Neural cell (in vitro differentiated cells): Measurements from ENCODE around the gene RFC2. TPM values are rescaled to one million over a fixed set of nuclear protein-coding genes. Genes with fewer than 3 reads are reported as not detected.
A peak's percentile ranks its signal among the peaks of the same experiment; 100 is the strongest.
"Not testable (repeated sequence)": the region's sequence is repeated elsewhere in the genome, so short reads cannot be mapped to it uniquely, and the experiment has no call there.

ENCODE experiments used
- H2AFZ ChIP-seq: fragments of 200-600, 300-800 bp; sonication (generic), shearing (Covaris generic); 2 replicates; pipeline ENCODE4 v1.6.0; 2014; ENCODE audit warnings: low read depth, mild to moderate bottlenecking, antibody characterized with exemption, low read length, moderate library complexity
- H3F3A ChIP-seq: fragments of 200-600 bp; shearing (Covaris generic); 2 replicates; pipeline ENCODE4 v1.6.1; 2016; ENCODE audit warnings: mild to moderate bottlenecking, moderate library complexity, mixed read lengths, antibody characterized with exemption, low read length; ENCODE audit not compliant: insufficient read depth, poor library complexity, severe bottlenecking
- H3K27ac ChIP-seq: fragments of 200-600, 300-800 bp; sonication (generic), shearing (Covaris generic); 2 replicates; pipeline ENCODE4 v1.5.1; 2014; ENCODE audit warnings: mild to moderate bottlenecking, low read length, moderate library complexity
- H3K27me3 ChIP-seq: fragments of 300-800, 200-600 bp; sonication (generic), shearing (Covaris generic); 2 replicates; pipeline ENCODE4 v1.6.0; 2014; ENCODE audit warnings: mild to moderate bottlenecking, low read depth, low read length, moderate library complexity; ENCODE audit not compliant: insufficient read depth
- H3K36me3 ChIP-seq: fragments of 300-800, 200-600 bp; sonication (generic), shearing (Covaris generic); 2 replicates; pipeline ENCODE4 v1.5.1; 2014; ENCODE audit warnings: mild to moderate bottlenecking, antibody characterized with exemption, low read length, moderate library complexity; ENCODE audit not compliant: insufficient read depth
- H3K4me2 ChIP-seq: fragments of 300-800, 200-600 bp; sonication (generic), shearing (Covaris generic); 2 replicates; pipeline ENCODE4 v1.6.0; 2014; ENCODE audit warnings: mild to moderate bottlenecking, low read length
- H3K4me3 ChIP-seq: fragments of 300-800, 200-600 bp; sonication (generic), shearing (Covaris generic); 2 replicates; pipeline ENCODE4 v1.5.1; 2014; ENCODE audit warnings: mild to moderate bottlenecking, low read length, moderate library complexity
- H3K79me2 ChIP-seq: fragments of 200-600 bp; shearing (Covaris generic); replicated peaks from 2 replicates; pipeline ENCODE4 v1.6.0; 2014; ENCODE audit warnings: mild to moderate bottlenecking, low read length, moderate library complexity; ENCODE audit not compliant: insufficient read depth
- H3K9ac ChIP-seq: fragments of 300-800, 200-600 bp; sonication (generic), shearing (Covaris generic); 2 replicates; pipeline ENCODE4 v1.6.1; 2016; ENCODE audit warnings: mild to moderate bottlenecking, low read length, mixed read lengths
- H3K9me2 ChIP-seq: fragments of 200-600 bp; shearing (Covaris generic); 2 replicates; pipeline ENCODE4 v1.6.1; 2016; ENCODE audit warnings: mild to moderate bottlenecking, low read length, mixed read lengths; ENCODE audit not compliant: insufficient read depth
- H3K9me3 ChIP-seq: fragments of 200-600, 300-800 bp; sonication (generic), shearing (Covaris generic); 2 replicates; pipeline ENCODE4 v1.6.1; 2016; ENCODE audit warnings: mild to moderate bottlenecking, mixed run types, low read length, moderate library complexity, mixed read lengths
- H4K20me1 ChIP-seq: fragments of 200-600 bp; shearing (Covaris generic); 2 replicates; pipeline ENCODE4 v1.6.1; 2016; ENCODE audit warnings: mild to moderate bottlenecking, mixed run types; ENCODE audit not compliant: insufficient read depth
- CTCF ChIP-seq: fragments of 450-650 bp; IDR thresholded peaks from 2 replicates; pipeline ENCODE4 v1.5.1; 2014; ENCODE audit warnings: antibody characterized with exemption, mild to moderate bottlenecking, moderate library complexity; ENCODE audit not compliant: poor library complexity, severe bottlenecking
- EP300 ChIP-seq: fragments of 450-650 bp; conservative IDR thresholded peaks from 2 replicates; pipeline ENCODE4 v1.6.1; 2014; ENCODE audit warnings: antibody characterized with exemption, mild to moderate bottlenecking, moderate library complexity; ENCODE audit not compliant: poor library complexity, severe bottlenecking
- EZH2 ChIP-seq: fragments of 200-600, 300-800 bp; shearing (Covaris generic), sonication (generic); IDR thresholded peaks from 2 replicates; pipeline ENCODE4 v1.6.1; 2014; ENCODE audit warnings: antibody characterized with exemption, low read length, borderline replicate concordance, mild to moderate bottlenecking; ENCODE audit not compliant: insufficient read depth, poor library complexity, severe bottlenecking
- MXI1 ChIP-seq: fragments of 450-650 bp; conservative IDR thresholded peaks from 2 replicates; pipeline ENCODE4 v1.6.1; 2014; ENCODE audit warnings: antibody characterized with exemption, mild to moderate bottlenecking; ENCODE audit not compliant: poor library complexity, severe bottlenecking
- POLR2AphosphoS5 ChIP-seq: IDR thresholded peaks from 2 replicates; pipeline ENCODE4 v1.6.1; 2012
- RAD21 ChIP-seq: fragments of 450-650 bp; conservative IDR thresholded peaks from 2 replicates; pipeline ENCODE4 v1.6.1; 2014; ENCODE audit warnings: antibody characterized with exemption, mild to moderate bottlenecking, moderate library complexity
- SMC3 ChIP-seq: fragments of 450-650 bp; conservative IDR thresholded peaks from 2 replicates; pipeline ENCODE4 v1.6.1; 2014; ENCODE audit warnings: antibody characterized with exemption, mild to moderate bottlenecking, moderate library complexity; ENCODE audit not compliant: poor library complexity
- TAF1 ChIP-seq: IDR thresholded peaks from 2 replicates; pipeline ENCODE4 v1.6.1; 2012; ENCODE audit warnings: low read depth
- polyA plus RNA-seq: library from polyadenylated mRNA; depleted of rRNA; stranded (reverse); fragments of >200 nt; gene quantifications from 2 replicates; pipeline ENCODE4 v1.2.3, GENCODE V29; 2014
- TF ChIP-seq, protein P1 (sequence below): IDR thresholded peaks from 2 replicates; pipeline ENCODE4 v1.6.1; 2012; ENCODE audit warnings: borderline replicate concordance

Gene RFC2
- polyA plus RNA-seq, 1 donor from 2014 or later, result 20.9 TPM

DNA sequence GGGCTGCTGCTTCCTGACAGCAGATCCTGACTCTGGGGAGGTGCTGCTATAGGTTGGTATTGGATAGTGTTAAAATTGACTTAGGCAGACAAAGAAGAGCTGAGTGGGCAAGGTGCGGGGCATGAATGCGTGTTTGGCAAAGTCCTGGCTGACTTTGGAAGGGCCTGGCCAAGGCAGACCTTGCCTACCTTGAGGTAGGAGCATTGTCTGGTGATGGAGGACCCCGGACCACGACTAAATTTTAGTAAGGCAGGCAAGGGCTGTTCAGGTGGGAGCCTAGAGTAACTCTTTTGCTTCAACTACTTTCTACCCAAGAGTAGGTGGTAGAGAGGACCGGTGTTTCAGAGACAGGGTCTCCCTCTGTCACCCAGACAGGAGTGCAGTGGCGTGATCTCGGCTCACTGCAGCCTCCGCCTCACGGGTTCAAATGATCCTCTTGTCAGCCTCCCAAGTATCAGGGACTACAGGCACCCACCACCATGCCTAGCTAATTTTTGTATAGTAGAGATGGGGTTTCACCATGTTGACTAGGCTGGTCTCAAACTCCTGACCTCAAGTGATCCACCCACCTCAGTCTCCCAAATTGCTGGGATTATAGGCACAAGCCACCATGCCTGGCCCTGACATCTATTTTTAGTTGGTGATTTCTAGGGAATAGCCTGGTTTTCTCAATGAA is 56.6 kb downstream of the RFC2 start:
- no peaks in the 10 kb centered on the region for H4K20me1 ChIP-seq
- no peak overlapping the region for H2AFZ ChIP-seq
- no peak overlapping the region for H3K9ac ChIP-seq
- H3K4me2 ChIP-seq, result no peak overlapping the region
- peaks cover 6% of the 10 kb centered on the region for H3K36me3 ChIP-seq
- TF ChIP-seq EP300 (no peak), POLR2AphosphoS5 (peak; percentile 6), CTCF (no peak), MXI1 (no peak)
- H3K4me3 ChIP-seq, result no peak overlapping the region
- H3K27me3 ChIP-seq, result no peaks in the 10 kb centered on the region
- no peak overlapping the region for H3K27ac ChIP-seq
- H3K79me2 ChIP-seq, result no peaks in the 10 kb centered on the region
- H3F3A ChIP-seq, result no peaks in the 10 kb centered on the region
- no peaks in the 10 kb centered on the region for H3K9me3 ChIP-seq
- no peaks in the 10 kb centered on the region for H3K9me2 ChIP-seq

DNA sequence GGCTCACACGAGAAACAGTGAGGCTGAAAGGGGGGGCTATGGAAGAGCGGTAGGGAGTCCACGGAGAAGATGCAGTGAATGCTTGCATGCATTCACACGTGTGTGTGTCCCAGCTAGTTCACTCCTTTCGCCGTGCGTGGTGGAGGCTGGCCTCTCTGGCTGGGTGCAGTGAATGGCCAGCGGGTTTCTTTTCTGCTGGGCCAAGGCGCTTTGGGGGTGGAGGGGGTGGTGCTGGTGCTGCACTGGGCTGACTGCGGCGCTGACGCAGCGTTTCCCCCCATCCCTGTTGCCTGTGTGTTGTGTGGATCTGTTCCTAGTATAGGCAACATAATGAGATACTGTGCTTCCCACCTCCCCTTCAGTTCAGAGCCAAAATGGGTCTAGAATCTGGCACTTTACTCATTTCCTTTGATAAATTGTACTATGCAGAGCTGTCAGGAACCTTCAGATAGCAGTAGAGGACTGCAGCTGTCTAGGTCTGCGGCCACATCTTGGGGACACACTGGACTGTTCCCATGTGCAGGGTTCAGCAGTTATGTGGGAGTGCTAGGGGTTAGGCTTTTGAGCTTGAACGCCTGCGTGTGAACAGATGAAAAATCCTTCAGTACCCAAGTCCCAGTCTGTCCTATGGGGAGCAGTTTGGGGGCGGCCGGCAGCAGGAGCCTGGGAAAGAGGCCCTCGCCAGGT is 58.1 kb downstream of the RFC2 start:
- H3K4me3 ChIP-seq, H4K20me1 ChIP-seq, H3K9me3 ChIP-seq, H3F3A ChIP-seq, H3K9ac ChIP-seq, H3K79me2 ChIP-seq, H3K27ac ChIP-seq, H3K4me2 ChIP-seq, H3K27me3 ChIP-seq, H3K36me3 ChIP-seq, H2AFZ ChIP-seq, H3K9me2 ChIP-seq: not testable (repeated sequence)

- H3K27me3 ChIP-seq, H3K27ac ChIP-seq, H3K36me3 ChIP-seq, H3K9me2 ChIP-seq, H2AFZ ChIP-seq, H3K4me2 ChIP-seq, H4K20me1 ChIP-seq, H3K4me3 ChIP-seq, H3K9ac ChIP-seq, H3K79me2 ChIP-seq, H3K9me3 ChIP-seq, H3F3A ChIP-seq: not testable (repeated sequence)
Observed at GRCh38 chr7:74195139-74195860, 58.9 kb downstream of the RFC2 start.

DNA sequence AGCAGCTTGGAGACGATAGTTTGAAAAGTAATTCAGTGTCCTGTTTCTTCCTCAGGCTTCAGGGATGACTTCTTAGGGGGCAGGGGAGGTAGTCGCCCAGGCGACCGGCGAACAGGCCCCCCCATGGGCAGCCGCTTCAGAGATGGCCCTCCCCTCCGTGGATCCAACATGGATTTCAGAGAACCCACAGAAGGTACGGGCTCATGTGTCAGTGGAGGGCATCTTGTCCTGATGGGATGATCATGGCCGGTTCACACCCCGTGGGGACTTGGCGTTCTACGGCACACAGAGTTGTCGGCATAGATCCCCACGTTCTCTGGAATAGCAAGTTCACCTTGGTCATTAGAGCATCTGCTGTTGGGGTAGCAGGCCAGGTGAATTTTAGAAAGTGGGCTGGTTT is 59.5 kb downstream of the RFC2 start:
- no peaks in the 10 kb centered on the region for H4K20me1 ChIP-seq
- no peak overlapping the region for H2AFZ ChIP-seq
- H3K4me2 ChIP-seq, result no peak overlapping the region
- H3K9me2 ChIP-seq, result no peaks in the 10 kb centered on the region
- H3K27me3 ChIP-seq, result no peaks in the 10 kb centered on the region
- H3K9me3 ChIP-seq, result no peaks in the 10 kb centered on the region
- no peaks in the 10 kb centered on the region for H3K79me2 ChIP-seq
- H3F3A ChIP-seq, result no peaks in the 10 kb centered on the region
- H3K4me3 ChIP-seq, result no peak overlapping the region
- peaks cover 6% of the 10 kb centered on the region for H3K36me3 ChIP-seq
- no peak overlapping the region for H3K27ac ChIP-seq
- no peak overlapping the region for H3K9ac ChIP-seq
- TF ChIP-seq, protein P1, sequence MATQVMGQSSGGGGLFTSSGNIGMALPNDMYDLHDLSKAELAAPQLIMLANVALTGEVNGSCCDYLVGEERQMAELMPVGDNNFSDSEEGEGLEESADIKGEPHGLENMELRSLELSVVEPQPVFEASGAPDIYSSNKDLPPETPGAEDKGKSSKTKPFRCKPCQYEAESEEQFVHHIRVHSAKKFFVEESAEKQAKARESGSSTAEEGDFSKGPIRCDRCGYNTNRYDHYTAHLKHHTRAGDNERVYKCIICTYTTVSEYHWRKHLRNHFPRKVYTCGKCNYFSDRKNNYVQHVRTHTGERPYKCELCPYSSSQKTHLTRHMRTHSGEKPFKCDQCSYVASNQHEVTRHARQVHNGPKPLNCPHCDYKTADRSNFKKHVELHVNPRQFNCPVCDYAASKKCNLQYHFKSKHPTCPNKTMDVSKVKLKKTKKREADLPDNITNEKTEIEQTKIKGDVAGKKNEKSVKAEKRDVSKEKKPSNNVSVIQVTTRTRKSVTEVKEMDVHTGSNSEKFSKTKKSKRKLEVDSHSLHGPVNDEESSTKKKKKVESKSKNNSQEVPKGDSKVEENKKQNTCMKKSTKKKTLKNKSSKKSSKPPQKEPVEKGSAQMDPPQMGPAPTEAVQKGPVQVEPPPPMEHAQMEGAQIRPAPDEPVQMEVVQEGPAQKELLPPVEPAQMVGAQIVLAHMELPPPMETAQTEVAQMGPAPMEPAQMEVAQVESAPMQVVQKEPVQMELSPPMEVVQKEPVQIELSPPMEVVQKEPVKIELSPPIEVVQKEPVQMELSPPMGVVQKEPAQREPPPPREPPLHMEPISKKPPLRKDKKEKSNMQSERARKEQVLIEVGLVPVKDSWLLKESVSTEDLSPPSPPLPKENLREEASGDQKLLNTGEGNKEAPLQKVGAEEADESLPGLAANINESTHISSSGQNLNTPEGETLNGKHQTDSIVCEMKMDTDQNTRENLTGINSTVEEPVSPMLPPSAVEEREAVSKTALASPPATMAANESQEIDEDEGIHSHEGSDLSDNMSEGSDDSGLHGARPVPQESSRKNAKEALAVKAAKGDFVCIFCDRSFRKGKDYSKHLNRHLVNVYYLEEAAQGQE, result no peak
- TF ChIP-seq EZH2 (no peak), RAD21 (no peak), SMC3 (no peak), MXI1 (no peak), POLR2AphosphoS5 (no peak), TAF1 (no peak), CTCF (no peak)
